Measurements from ENCODE around the gene GPRC5C. TPM values are rescaled to one million over a fixed set of nuclear protein-coding genes. Genes with fewer than 3 reads are reported as not detected.
A peak's percentile ranks its signal among the peaks of the same experiment; 100 is the strongest.

Gene GPRC5C
- polyA plus RNA-seq, 1 experiment: 0.33 TPM

- no peak for DNase-seq (ENCODE audit: low read depth)
- Histone ChIP-seq H3K4me3 (ENCODE audit: low read depth, low read length) (no peak overlapping the region), H3K27me3 (ENCODE audit: control insufficient read depth, insufficient read depth, low read length) (peaks cover 17% of the 10 kb centered on the region), H3K36me3 (ENCODE audit: control insufficient read depth, insufficient read depth, low read length) (no peaks in the 10 kb centered on the region)
- CTCF ChIA-PET: interaction anchor here (0.9 to 1.3 kb wide), 2 partner anchors 24 to 54 kb away, joined by 4 read pairs; no protein-coding TSS in a partner anchor
- no peak for TF ChIP-seq CTCF (IDR thresholded peaks at IDR 0.05; ENCODE audit: insufficient read depth, low read depth, low read length)
- POLR2A ChIA-PET: no interaction called here
These were observed 1.7 kb downstream of the GPRC5C start for GRCh38 chr17:74433421-74434121.

GRCh38 chr17:74435775-74436359 lies 4.0 kb downstream of the GPRC5C start:
- TF ChIP-seq CTCF (IDR thresholded peaks at IDR 0.05; ENCODE audit: insufficient read depth, low read depth, low read length): no peak
- POLR2A ChIA-PET: interaction anchor here (0.6 kb wide), 1 partner anchor 50 kb away, joined by 5 read pairs; no protein-coding TSS in a partner anchor
- Histone ChIP-seq H3K27me3 (ENCODE audit: control insufficient read depth, insufficient read depth, low read length) (peaks cover 14% of the 10 kb centered on the region), H3K36me3 (ENCODE audit: control insufficient read depth, insufficient read depth, low read length) (no peaks in the 10 kb centered on the region), H3K4me3 (ENCODE audit: low read depth, low read length) (no peak overlapping the region)
- CTCF ChIA-PET: no interaction called here
- DNase-seq (ENCODE audit: low read depth): no peak

- Histone ChIP-seq H3K27me3 (ENCODE audit: control insufficient read depth, insufficient read depth, low read length) (peaks cover 4% of the 10 kb centered on the region), H3K36me3 (ENCODE audit: control insufficient read depth, insufficient read depth, low read length) (no peaks in the 10 kb centered on the region), H3K4me3 (ENCODE audit: low read depth, low read length) (no peak overlapping the region)
- CTCF ChIA-PET: interaction anchor here (2.0 kb wide), 1 partner anchor 58 kb away, joined by 6 read pairs; no protein-coding TSS in a partner anchor
- POLR2A ChIA-PET: no interaction called here
- no peak for DNase-seq (ENCODE audit: low read depth)
- TF ChIP-seq CTCF (IDR thresholded peaks at IDR 0.05; ENCODE audit: insufficient read depth, low read depth, low read length): peak; percentile 49
These were observed 5.8 kb downstream of the GPRC5C start for GRCh38 chr17:74437702-74438101.

GRCh38 chr17:74439691-74440567 lies 8.0 kb downstream of the GPRC5C start:
- no peaks in the 10 kb centered on the region for H3K36me3 ChIP-seq (ENCODE audit: control insufficient read depth, insufficient read depth, low read length)
- no peaks in the 10 kb centered on the region for H3K27me3 ChIP-seq (ENCODE audit: control insufficient read depth, insufficient read depth, low read length)
- no peak for DNase-seq (ENCODE audit: low read depth)
- ChIA-PET CTCF (interaction anchor here (2.0 kb wide), 1 partner anchor 60 kb away, joined by 6 read pairs; no protein-coding TSS in a partner anchor), POLR2A (no interaction called here)
- H3K4me3 ChIP-seq (ENCODE audit: low read depth, low read length): no peak overlapping the region
- no peak for TF ChIP-seq CTCF (IDR thresholded peaks at IDR 0.05; ENCODE audit: insufficient read depth, low read depth, low read length)

GRCh38 chr17:74441537-74441936 lies 9.6 kb downstream of the GPRC5C start:
- Histone ChIP-seq H3K4me3 (ENCODE audit: low read depth, low read length) (no peak overlapping the region), H3K36me3 (ENCODE audit: control insufficient read depth, insufficient read depth, low read length) (no peaks in the 10 kb centered on the region), H3K27me3 (ENCODE audit: control insufficient read depth, insufficient read depth, low read length) (no peaks in the 10 kb centered on the region)
- ChIA-PET CTCF (no interaction called here), POLR2A (no interaction called here)
- TF ChIP-seq CTCF (IDR thresholded peaks at IDR 0.05; ENCODE audit: insufficient read depth, low read depth, low read length): no peak
- no peak for DNase-seq (ENCODE audit: low read depth)
